ENCODE measurements around the gene HOXB5. TPM values are rescaled to one million over a fixed set of nuclear protein-coding genes. Genes with fewer than 3 reads are reported as not detected.

The HOXB5 gene
- total RNA-seq = 0.13 TPM
- long read RNA-seq = 0 reads

GRCh38 chr17:48593126-48593829 lies at the start of gene HOXB5:
Gene HOXB5, minus strand, starts transcription at chr17:48593779. Its CDS starts 97 bp downstream, at chr17:48593682.
- intact Hi-C loops (cut with DNase I) = loop anchor here (10.0 kb wide), 1 partner anchor 248 kb away; no protein-coding TSS in a partner anchor
- ATAC-seq (ENCODE audit: poor library complexity) (no peak), DNase-seq (no peak)

GRCh38 chr17:48642843-48643696 lies 49.5 kb upstream of the HOXB5 start:
- DNase-seq (no peak), ATAC-seq (ENCODE audit: poor library complexity) (no peak)
- intact Hi-C loops (cut with DNase I) = no loop called here

- DNase-seq = no peak
- ATAC-seq (ENCODE audit: poor library complexity) = no peak
- intact Hi-C loops (cut with DNase I) = no loop called here
Observed at GRCh38 chr17:48642059-48642842, 48.7 kb upstream of the HOXB5 start.

- no peak for ATAC-seq (ENCODE audit: poor library complexity)
- DNase-seq = no peak
- intact Hi-C loops (cut with DNase I) = no loop called here
Observed at GRCh38 chr17:48641541-48642058, 48.0 kb upstream of the HOXB5 start.

GRCh38 chr17:48640858-48641180 lies 47.2 kb upstream of the HOXB5 start:
- intact Hi-C loops (cut with DNase I) = no loop called here
- no peak for DNase-seq
- ATAC-seq (ENCODE audit: poor library complexity) = no peak

- intact Hi-C loops (cut with DNase I) = no loop called here
- ATAC-seq (ENCODE audit: poor library complexity) (no peak), DNase-seq (no peak)
Observed at GRCh38 chr17:48639982-48640857, 46.6 kb upstream of the HOXB5 start.

- intact Hi-C loops (cut with DNase I) = no loop called here
- DNase-seq = no peak
- no peak for ATAC-seq (ENCODE audit: poor library complexity)
Observed at GRCh38 chr17:48639136-48639535, 45.6 kb upstream of the HOXB5 start.

- ATAC-seq (ENCODE audit: poor library complexity) (no peak), DNase-seq (no peak)
- intact Hi-C loops (cut with DNase I) = no loop called here
Observed at GRCh38 chr17:48637323-48638260, 44.0 kb upstream of the HOXB5 start.

- ATAC-seq (ENCODE audit: poor library complexity) (peak; percentile 65), DNase-seq (peak; percentile 76)
- intact Hi-C loops (cut with DNase I) = no loop called here
Observed at GRCh38 chr17:48636177-48637018, 42.8 kb upstream of the HOXB5 start.

- no peak for DNase-seq
- intact Hi-C loops (cut with DNase I) = no loop called here
- ATAC-seq (ENCODE audit: poor library complexity) = no peak
Observed at GRCh38 chr17:48634493-48635208, 41.1 kb upstream of the HOXB5 start.

GRCh38 chr17:48633266-48633677 lies 39.7 kb upstream of the HOXB5 start:
- no peak for DNase-seq
- intact Hi-C loops (cut with DNase I) = no loop called here

GRCh38 chr17:48632579-48633265 lies 39.1 kb upstream of the HOXB5 start:
- intact Hi-C loops (cut with DNase I) = no loop called here
- ATAC-seq (ENCODE audit: poor library complexity) = no peak
- no peak for DNase-seq

More at GRCh38 chr17:48633266-48633677, 39.7 kb upstream of the HOXB5 start:
- no peak for ATAC-seq (ENCODE audit: poor library complexity)

GRCh38 chr17:48631693-48632578 lies 38.4 kb upstream of the HOXB5 start:
- DNase-seq = no peak
- intact Hi-C loops (cut with DNase I) = no loop called here

More at GRCh38 chr17:48631693-48632578, 38.4 kb upstream of the HOXB5 start:
- no peak for ATAC-seq (ENCODE audit: poor library complexity)

Data from Right ventricle myocardium superior (tissue), 1 donor.